CMK (cell line): ENCODE results near the gene CD33.

Source experiments
- DNase-seq: peaks from one replicate; pipeline ENCODE4 v3.0.0-alpha.2; 2010; ENCODE audit warnings: low read depth

CD33 gene

DNA sequence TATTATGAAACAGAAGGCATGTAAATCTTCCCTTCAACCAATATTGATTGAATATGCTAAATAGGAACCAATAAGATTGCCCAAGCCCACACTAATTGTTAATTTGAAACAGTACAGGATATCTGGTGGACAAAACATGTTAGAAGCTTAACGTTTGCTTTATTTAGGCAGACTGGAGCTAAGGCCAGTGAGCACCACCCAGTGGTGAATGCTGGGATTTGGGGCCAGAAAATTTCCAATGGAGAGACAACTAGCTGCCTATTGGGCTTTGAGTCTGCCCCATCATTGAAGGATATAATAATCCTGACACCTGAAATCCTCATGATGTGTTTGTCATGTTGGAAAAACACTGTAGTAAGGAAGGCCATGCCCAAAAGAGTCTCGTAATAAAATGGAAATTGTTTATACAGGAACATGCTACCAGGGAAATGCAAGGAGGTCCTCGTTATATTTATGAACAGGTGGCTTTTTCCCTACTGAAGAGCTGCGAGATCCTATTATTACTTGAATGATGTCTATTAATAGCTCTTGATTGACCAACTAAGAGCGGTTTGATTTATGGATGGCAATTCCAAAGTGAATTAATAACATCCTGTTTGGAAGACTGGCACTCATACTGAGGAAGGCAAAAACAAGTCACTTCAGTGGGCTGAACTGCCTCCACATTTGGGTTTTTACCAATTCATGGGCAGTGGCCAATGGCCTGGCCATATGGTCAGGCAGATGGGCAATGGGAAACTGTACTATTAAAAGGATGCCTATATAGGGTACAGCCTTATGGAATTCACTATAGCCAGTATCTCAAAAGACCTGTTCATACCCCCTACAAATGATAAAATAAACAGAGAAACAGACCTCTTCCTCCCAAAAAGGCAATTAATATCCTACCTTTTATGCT, 34.7 kb downstream of the CD33 start:
- DNase-seq, result peak; percentile 42

DNA sequence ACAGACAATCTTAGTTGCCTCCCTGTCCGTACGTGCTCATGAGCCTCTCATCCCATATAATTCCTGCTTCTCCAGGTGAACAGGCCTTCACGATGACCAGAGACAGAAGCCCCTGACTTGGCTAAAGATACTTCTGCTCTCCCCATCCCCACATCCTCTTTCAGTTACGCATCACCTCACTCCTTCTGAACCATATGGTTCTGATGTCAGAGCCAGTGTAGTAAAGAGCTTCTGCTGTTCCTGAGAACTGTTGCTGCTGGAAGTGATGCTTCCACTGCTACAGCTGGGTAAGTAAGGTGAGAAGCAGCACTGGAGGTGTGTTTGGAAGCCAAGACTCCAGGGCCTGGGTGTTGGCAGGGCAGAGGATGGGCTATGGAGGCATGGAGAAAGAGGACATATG, 38.9 kb downstream of the CD33 start:
- DNase-seq, result no peak

DNA sequence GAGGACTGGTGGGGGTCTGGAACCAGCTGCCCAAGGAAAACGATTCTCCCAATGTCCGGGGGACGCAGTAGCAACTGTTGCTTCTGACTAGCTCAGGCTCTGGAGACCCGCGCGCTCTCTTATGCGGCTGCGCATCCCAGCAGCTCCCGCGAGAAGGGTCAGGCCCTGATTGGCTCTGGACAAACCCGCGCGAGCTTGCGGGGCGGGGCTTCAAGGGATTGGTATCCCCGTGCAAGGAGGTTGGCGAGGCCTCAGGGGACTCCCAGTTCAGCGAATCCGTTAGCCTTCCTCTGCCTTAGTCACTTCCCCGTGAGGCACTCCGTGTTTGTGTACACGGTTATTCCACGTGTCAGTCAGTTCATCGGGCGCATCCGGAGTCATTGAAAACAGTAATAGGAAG, 46.2 kb downstream of the CD33 start:
- DNase-seq, result no peak

DNA sequence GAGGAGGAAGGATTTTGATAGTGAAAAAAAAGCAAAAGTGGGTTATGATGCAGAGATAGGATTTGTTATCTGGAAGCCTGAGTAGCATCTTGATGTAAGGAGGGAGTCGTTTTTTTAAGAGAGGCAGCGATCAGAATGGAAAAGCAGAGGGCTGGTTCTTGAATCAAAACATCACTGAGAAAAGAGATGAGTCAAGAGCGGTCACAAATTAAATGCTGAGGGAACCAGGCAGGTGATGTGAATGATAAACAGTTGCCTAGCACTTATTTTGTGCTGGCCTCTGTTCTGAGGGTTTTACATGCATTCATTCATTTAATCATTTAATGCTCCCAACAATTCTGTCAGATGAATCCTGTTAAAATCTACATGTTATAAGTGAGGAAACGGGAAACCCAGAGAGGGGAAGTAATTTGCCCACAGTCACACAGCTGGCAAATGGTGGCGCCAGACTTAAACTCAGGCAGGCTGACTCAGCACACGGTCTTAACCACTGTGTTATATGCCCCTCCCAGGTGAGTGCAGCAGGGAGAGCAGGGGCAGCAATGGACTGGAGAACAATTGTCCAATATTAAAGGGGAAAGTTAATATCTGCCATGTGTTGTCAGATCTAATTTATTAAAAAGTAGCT, 47.4 kb downstream of the CD33 start:
- DNase-seq, result no peak

DNA sequence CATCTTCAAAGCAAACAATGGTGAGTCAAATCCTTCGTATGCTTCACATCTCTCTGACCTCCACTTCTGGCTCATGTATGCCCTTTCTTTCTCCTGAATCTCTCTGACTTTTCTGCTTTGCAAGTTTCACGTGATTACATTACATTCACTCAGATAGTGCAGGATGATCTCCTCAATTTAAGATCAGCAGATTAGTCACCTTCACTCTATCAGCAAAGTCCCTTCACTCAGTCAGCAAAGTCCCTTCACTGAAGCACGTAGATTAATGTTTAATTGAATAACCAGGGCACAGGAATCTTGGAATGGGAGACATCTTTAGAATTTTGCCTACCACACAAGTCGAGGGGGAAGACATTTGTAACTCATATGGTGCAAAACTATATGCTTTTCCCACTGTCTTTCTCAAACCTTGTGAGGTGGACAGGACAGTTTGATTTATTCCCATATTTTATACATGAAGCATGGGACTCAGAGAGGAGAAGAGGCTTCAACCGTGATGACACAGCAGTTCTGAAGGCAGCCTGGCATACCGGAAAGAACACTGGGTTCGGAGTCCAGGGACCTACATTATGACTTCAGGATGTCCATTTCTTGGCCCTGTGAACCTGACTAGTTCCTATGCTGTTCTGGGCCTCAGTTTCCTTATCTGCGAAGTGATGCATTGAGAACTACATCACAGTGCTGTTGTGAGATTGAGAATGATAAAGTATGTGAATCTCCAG, 49.3 kb downstream of the CD33 start:
- no peak for DNase-seq

DNA sequence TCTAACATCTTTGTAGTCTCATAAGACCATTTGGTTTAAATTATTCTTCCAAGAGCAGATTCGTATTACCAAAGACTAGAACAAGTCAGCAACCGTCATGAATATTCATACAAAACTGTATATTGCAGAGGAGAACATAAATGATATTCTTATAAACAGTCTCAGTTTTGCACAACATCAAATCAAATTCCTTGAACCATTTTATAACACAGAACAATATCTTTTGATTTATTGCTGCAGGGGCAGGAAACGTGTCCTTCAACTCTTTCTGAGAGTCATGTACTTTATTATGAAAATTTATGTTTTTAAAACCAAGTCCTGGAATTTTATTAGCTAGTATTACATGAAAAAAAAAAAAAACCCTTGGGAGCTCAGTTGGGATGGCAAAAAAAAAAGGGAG, 52.2 kb downstream of the CD33 start:
- no peak for DNase-seq

DNA sequence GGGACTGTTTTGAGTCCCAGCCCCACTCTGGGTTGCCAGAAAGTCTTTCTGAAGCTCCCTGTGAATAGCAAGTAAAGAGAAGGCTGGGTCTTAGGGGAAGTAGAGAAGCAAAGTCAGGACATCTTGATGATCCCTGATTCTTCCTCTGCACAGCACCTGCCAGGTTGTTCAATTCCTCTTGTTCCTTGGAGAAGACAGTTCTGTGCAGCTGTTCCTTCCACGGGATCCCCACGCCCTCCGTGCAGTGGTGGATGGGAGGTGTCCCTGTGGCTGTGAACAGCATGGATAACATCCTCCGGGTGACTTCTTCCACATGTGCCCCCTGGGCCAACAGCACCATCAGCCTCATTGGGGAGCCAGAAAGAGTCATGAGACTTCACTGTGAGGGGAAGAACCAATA, 57.5 kb downstream of the CD33 start:
- DNase-seq, result no peak

DNA sequence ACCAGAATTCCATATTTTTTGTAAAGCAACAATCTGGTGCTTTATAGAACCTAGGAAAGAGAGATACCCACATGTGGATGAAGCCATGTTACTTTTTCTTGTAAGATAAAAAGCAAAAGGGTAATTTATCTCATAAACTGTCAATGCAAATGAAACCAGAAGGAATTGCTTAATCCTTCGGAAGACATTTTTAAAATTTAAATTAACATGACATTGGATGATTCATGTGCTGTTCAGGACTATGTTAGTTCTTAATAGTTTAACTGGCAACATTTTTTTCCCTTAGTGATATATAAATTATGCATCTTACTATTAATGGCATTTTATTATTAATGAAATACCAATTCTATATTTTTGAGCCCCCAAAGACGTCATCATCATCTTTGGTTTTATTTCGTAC, 60.8 kb downstream of the CD33 start:
- DNase-seq, result no peak
